GM12801 (cell line): ENCODE data around the gene SPNS3.

Experiments
- CTCF ChIP-seq: IDR thresholded peaks from one replicate; pipeline ENCODE4 v1.5.1; 2011; ENCODE audit warnings: control low read depth; ENCODE audit not compliant: insufficient read length; ENCODE audit errors: extremely low read depth

Gene SPNS3

GRCh38 chr17:4498461-4499397, 65.0 kb downstream of the SPNS3 start, which contains the start of gene SPNS2:
TSS of gene SPNS2 (plus strand) at chr17:4498881. CDS start at chr17:4499048, 167 bp downstream.
- TF ChIP-seq CTCF = no peak

- TF ChIP-seq CTCF = no peak
Measured at GRCh38 chr17:4499431-4500190, 65.9 kb downstream of the SPNS3 start.

- TF ChIP-seq CTCF = no peak
Measured at GRCh38 chr17:4500191-4500571, 66.4 kb downstream of the SPNS3 start.

GRCh38 chr17:4501295-4501949, 67.7 kb downstream of the SPNS3 start:
- no peak for TF ChIP-seq CTCF

GRCh38 chr17:4502466-4503154, 68.9 kb downstream of the SPNS3 start:
- TF ChIP-seq CTCF = no peak

- TF ChIP-seq CTCF = no peak
Measured at GRCh38 chr17:4503283-4504025, 69.7 kb downstream of the SPNS3 start.
